GM19099 (cell line): ENCODE measurements around the gene TACC2.

Experiments used
- POLR2A ChIP-seq: IDR thresholded peaks from 3 replicates; pipeline ENCODE4 v1.6.1; 2011; ENCODE audit warnings: low read depth; ENCODE audit not compliant: insufficient read length; ENCODE audit errors: extremely low read depth

The TACC2 gene

GRCh38 chr10:122264436-122264835 is 275.5 kb downstream of the TACC2 start:
- TF ChIP-seq POLR2A, result no peak

DNA sequence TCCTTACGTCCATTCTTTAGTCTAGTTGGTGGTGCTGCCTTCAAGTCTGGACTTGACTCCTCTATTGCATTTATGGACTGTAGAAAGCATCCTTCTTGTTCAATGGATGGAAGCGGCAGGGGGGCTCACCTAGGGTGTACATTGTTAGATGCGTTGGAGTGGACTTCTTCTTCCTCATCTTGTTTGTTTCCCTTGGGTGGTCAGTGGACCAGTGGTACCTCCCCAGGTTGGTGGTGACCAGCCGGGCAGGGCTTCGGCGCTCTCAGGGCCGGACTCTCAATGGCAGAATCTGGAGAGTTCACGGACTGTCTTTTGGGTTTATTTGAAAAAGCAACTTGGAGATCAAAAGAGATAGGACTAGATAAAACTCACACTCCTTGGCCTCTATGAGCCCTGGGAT is 276.0 kb downstream of the TACC2 start:
- no peak for TF ChIP-seq POLR2A

GRCh38 chr10:122265896-122266295 is 276.9 kb downstream of the TACC2 start:
- no peak for TF ChIP-seq POLR2A

DNA sequence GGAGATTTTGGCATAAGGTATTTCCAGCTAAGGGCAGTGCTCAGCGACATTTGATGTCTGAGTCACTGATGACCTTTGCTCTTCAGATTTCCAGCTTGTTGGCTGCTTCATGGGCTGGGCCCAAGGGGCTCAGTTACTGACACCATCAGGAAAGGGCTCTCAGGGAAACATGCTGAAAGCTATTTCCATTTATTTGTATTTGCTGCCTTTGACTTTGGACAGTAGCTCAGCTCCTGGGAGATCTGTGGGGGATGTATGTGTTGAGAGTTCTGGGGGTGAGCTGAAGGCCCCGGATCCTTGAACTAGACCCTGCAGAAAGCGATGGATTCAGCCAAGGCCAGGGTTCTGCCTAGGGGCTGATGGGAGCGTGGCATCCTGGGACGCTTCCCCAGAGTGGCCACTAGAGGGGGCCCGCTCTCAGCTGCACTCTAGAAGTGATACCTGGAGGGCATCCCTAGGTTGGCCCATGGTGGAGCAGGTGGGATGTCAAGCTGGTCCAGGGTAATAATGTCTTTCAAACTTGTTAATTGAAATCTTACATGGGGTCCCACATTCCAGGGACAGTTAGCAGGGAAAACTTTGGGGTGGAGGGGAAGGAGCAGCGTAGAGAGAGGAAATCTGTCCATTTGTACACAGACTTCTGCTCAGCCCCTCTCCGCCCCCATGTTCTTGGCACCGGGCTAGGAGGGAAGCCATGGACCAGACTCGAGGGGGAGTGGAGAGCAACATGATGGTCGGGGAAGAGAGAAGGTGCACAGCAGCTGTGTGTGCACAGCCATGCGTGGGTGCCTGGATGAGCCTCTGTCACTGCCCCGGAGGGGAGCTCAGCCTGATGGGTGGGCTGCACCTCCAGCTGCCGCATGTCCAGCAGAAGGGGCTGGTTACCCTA is 279.1 kb downstream of the TACC2 start:
- TF ChIP-seq POLR2A, result no peak

- no peak for TF ChIP-seq POLR2A
Measured at GRCh38 chr10:122269059-122269687, 280.2 kb downstream of the TACC2 start.

DNA sequence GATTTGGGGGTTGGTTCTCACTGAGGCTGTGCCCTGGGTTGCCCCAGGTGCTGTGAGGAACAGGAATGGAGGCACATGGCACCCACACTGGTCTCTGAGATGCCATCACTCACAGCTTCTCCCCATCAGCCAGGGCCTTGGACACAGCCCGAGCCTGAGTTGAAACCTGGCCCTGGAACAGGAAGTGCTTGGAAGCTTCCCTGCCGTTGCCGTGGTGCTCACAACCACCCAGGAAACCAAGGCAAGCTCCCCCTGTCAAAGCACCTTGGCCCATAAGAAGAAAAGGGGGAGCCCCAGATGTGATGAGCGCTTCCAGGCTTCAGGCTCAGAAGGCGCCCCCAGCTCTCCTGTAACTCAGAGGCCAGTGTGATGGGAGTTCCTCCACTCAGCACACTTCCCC is 282.1 kb downstream of the TACC2 start, which contains the start of gene BTBD16:
Gene BTBD16, plus strand, starts transcription at position 221 of the 400 bp plus-strand sequence. CDS start 3,786 bp downstream, outside the sequence.
- TF ChIP-seq POLR2A, result no peak

GRCh38 chr10:122273966-122274545 is 285.1 kb downstream of the TACC2 start:
- no peak for TF ChIP-seq POLR2A

- TF ChIP-seq POLR2A, result no peak
Measured at GRCh38 chr10:122276611-122277208, 287.7 kb downstream of the TACC2 start.

DNA sequence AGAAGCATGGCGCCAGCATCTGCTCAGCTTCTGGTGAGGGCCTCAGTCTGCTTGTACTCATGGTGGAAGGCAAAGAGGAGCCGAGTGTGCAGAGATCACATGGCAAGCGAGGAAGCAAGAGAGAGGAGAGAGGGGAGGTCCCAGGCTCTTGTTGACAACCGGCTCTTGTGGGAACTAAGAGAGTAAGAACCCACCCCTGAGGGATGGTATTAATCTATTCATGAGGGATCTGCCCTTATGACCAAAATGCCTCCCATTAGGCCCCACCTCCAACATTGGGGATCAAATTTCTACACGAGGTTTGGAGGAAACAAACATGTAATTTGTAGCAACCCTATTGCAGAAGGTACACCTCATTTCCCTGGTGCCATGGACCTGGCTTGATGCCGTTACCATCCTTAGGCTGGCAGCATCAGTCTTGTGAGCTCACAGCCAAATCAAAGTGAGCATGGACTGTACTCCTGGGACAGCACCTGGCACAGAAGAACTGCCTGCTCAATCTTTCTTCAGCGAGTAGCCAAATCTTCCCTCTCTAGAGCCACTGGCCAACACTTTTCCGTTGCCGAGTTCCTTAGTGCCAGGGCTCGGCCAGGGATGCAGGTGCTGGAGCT is 288.7 kb downstream of the TACC2 start:
- TF ChIP-seq POLR2A, result no peak

- no peak for TF ChIP-seq POLR2A
Measured at GRCh38 chr10:122279725-122280141, 290.8 kb downstream of the TACC2 start.

DNA sequence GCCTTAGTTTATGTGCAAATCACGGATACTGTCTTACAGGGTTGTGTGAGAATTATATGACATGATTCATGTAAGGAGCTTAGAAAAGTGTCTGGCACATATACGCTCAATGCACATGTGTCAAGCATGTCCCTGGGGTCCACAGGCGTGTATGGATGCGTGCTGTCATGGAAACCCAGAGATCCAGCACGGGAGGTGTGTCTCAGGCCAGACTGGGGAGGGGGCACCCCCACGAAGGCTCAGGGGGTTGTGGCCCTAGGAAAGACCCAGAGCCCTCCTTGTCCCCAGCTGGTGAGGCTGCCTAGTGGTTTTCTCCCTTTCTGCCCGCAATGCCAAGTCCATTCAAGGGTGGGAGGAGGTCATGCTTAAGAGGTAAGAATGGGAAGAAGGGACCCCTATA is 291.2 kb downstream of the TACC2 start:
- TF ChIP-seq POLR2A, result no peak

- TF ChIP-seq POLR2A, result no peak
Measured at GRCh38 chr10:122281018-122281626, 292.2 kb downstream of the TACC2 start.

GRCh38 chr10:122281751-122282150 is 292.8 kb downstream of the TACC2 start:
- no peak for TF ChIP-seq POLR2A

DNA sequence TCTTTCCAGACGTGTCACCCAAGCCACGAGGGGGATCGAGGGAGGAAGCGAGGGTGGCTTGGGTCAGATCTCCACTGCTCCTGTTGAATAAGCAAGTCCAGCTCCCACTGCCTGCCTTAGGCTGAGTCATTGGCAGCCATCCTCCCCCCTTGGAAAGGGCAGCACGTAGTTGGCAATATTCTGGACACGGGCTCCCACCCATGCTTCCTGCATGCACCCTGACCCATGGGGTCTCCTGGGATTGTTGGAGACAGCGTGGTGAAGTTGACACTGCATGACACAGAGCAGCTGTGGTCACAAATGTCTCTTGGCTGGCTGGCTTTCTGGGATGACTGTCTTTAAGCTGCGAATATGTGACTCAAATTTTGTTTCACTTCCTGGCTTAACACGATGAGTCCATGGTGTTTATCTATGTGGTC is 293.3 kb downstream of the TACC2 start:
- TF ChIP-seq POLR2A, result no peak
